ENCODE data around the gene STARD9.
"Not testable (repeated sequence)": the region's sequence is repeated elsewhere in the genome, so short reads cannot be mapped to it uniquely, and the experiment has no call there.

The STARD9 gene

GRCh38 chr15:42729409-42729808 is 154.0 kb downstream of the STARD9 start:
- no peak for DNase-seq (ENCODE audit: low read depth)

GRCh38 chr15:42730135-42730534 is 154.7 kb downstream of the STARD9 start:
- DNase-seq (ENCODE audit: low read depth): no peak

- no peak for DNase-seq (ENCODE audit: low read depth)
Observed at GRCh38 chr15:42730536-42730935, 155.1 kb downstream of the STARD9 start.

- no peak for DNase-seq (ENCODE audit: low read depth)
Observed at GRCh38 chr15:42731461-42731860, 156.1 kb downstream of the STARD9 start.

- DNase-seq (ENCODE audit: low read depth): no peak
Observed at GRCh38 chr15:42732095-42732827, 156.9 kb downstream of the STARD9 start.

- no peak for DNase-seq (ENCODE audit: low read depth)
Observed at GRCh38 chr15:42733027-42733426, 157.6 kb downstream of the STARD9 start.

- DNase-seq (ENCODE audit: low read depth): no peak
Observed at GRCh38 chr15:42734076-42734672, 158.8 kb downstream of the STARD9 start.

GRCh38 chr15:42735382-42736165 is 160.2 kb downstream of the STARD9 start:
- no peak for DNase-seq (ENCODE audit: low read depth)

- no peak for DNase-seq (ENCODE audit: low read depth)
Observed at GRCh38 chr15:42736178-42736792, 160.9 kb downstream of the STARD9 start.

GRCh38 chr15:42736793-42737528 is 161.6 kb downstream of the STARD9 start, which contains the start of gene CDAN1:
CDAN1 (minus strand) TSS chr15:42737128; CDS start chr15:42737102, 26 bp downstream.
- peak; percentile 86 for DNase-seq (ENCODE audit: low read depth)

- DNase-seq (ENCODE audit: low read depth): no peak
Observed at GRCh38 chr15:42737529-42738328, 162.3 kb downstream of the STARD9 start.

- DNase-seq (ENCODE audit: low read depth): no peak
Observed at GRCh38 chr15:42741710-42742109, 166.3 kb downstream of the STARD9 start.

- no peak for DNase-seq (ENCODE audit: low read depth)
Observed at GRCh38 chr15:42742149-42742548, 166.7 kb downstream of the STARD9 start.

- DNase-seq (ENCODE audit: low read depth): no peak
Observed at GRCh38 chr15:42744195-42744594, 168.8 kb downstream of the STARD9 start.

GRCh38 chr15:42749266-42749665 is 173.9 kb downstream of the STARD9 start:
- no peak for DNase-seq (ENCODE audit: low read depth)

GRCh38 chr15:42750306-42750705 is 174.9 kb downstream of the STARD9 start:
- DNase-seq (ENCODE audit: low read depth): no peak

- no peak for DNase-seq (ENCODE audit: low read depth)
Observed at GRCh38 chr15:42759093-42759492, 183.7 kb downstream of the STARD9 start.

GRCh38 chr15:42760759-42761158 is 185.4 kb downstream of the STARD9 start:
- DNase-seq (ENCODE audit: low read depth): no peak

- DNase-seq (ENCODE audit: low read depth): not testable (repeated sequence)
Observed at GRCh38 chr15:42761813-42762212, 186.4 kb downstream of the STARD9 start.

GRCh38 chr15:42764154-42764731 is 188.8 kb downstream of the STARD9 start:
- not testable (repeated sequence) for DNase-seq (ENCODE audit: low read depth)

Data from stimulated activated CD8-positive, alpha-beta memory T cell treated with anti-CD3 and anti-CD28 coated beads, Interleukin-12 subunit alpha, Interleukin-12 subunit beta, amount 100 ng/mL, for 1 hour (primary cell).